ENCODE measurements around the gene SH3TC1. TPM values are rescaled to one million over a fixed set of nuclear protein-coding genes. Genes with fewer than 3 reads are reported as not detected.

The SH3TC1 gene
- total and polyA plus RNA-seq, 9 donors = 1.1 to 34.5 (median 5.4) TPM

- H3K27me3 ChIP-seq = no peaks in the 10 kb centered on the region
- no peaks in the 10 kb centered on the region for H3K9me3 ChIP-seq
- no peaks in the 10 kb centered on the region for H3K4me1 ChIP-seq (ENCODE audit: insufficient read depth)
- H3K4me3 ChIP-seq = no peak overlapping the region
- no peak for DNase-seq
- WGBS, 3 donors = 91 to 97% (median 92%) methylated on average over 6 of the region's 6 CpGs
- TF ChIP-seq EP300 (IDR thresholded peaks at IDR 0.05) = no peak
- TF ChIP-seq, protein P1, sequence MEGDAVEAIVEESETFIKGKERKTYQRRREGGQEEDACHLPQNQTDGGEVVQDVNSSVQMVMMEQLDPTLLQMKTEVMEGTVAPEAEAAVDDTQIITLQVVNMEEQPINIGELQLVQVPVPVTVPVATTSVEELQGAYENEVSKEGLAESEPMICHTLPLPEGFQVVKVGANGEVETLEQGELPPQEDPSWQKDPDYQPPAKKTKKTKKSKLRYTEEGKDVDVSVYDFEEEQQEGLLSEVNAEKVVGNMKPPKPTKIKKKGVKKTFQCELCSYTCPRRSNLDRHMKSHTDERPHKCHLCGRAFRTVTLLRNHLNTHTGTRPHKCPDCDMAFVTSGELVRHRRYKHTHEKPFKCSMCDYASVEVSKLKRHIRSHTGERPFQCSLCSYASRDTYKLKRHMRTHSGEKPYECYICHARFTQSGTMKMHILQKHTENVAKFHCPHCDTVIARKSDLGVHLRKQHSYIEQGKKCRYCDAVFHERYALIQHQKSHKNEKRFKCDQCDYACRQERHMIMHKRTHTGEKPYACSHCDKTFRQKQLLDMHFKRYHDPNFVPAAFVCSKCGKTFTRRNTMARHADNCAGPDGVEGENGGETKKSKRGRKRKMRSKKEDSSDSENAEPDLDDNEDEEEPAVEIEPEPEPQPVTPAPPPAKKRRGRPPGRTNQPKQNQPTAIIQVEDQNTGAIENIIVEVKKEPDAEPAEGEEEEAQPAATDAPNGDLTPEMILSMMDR (IDR thresholded peaks at IDR 0.05) = no peak
- TF ChIP-seq POLR2A (IDR thresholded peaks at IDR 0.05) = no peak
- no peak overlapping the region for H3K27ac ChIP-seq
- H3K36me3 ChIP-seq = no peaks in the 10 kb centered on the region
- intact Hi-C loops (cut with DNase I) = no loop called here
Observed at GRCh38 chr4:8207314-8207713, 8.2 kb downstream of the SH3TC1 start.

DNA sequence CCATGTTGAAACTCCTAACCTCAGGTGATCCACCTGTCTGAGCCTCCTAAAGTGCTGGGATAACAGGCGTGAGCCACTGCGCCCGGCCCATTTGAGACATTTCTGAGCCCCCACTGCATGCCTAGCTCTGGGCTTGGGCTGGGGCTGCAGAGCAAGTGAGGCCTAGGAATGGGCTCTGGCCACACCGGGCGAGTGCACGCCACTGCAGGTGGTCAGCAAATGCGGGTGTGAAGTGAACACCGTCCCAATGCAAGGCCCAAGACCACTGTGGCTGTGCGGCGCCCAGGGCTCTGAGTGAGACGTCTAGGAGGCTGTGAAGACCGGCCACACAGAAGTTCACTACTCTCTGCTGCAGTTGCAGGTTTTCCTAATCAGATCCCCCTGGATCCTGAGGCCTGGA, 9.5 kb downstream of the SH3TC1 start:
- no peaks in the 10 kb centered on the region for H3K4me1 ChIP-seq (ENCODE audit: insufficient read depth)
- 93 to 97% (median 96%) methylated on average over 12 of the region's 12 CpGs for WGBS, 3 donors
- no peaks in the 10 kb centered on the region for H3K27me3 ChIP-seq
- no peak overlapping the region for H3K4me3 ChIP-seq
- no peak overlapping the region for H3K27ac ChIP-seq
- TF ChIP-seq EP300 (IDR thresholded peaks at IDR 0.05) (no peak), POLR2A (IDR thresholded peaks at IDR 0.05) (no peak)
- TF ChIP-seq, protein P1 (IDR thresholded peaks at IDR 0.05) = no peak
- no peaks in the 10 kb centered on the region for H3K9me3 ChIP-seq
- no peaks in the 10 kb centered on the region for H3K36me3 ChIP-seq
- intact Hi-C loops (cut with DNase I) = no loop called here
- DNase-seq = no peak

DNA sequence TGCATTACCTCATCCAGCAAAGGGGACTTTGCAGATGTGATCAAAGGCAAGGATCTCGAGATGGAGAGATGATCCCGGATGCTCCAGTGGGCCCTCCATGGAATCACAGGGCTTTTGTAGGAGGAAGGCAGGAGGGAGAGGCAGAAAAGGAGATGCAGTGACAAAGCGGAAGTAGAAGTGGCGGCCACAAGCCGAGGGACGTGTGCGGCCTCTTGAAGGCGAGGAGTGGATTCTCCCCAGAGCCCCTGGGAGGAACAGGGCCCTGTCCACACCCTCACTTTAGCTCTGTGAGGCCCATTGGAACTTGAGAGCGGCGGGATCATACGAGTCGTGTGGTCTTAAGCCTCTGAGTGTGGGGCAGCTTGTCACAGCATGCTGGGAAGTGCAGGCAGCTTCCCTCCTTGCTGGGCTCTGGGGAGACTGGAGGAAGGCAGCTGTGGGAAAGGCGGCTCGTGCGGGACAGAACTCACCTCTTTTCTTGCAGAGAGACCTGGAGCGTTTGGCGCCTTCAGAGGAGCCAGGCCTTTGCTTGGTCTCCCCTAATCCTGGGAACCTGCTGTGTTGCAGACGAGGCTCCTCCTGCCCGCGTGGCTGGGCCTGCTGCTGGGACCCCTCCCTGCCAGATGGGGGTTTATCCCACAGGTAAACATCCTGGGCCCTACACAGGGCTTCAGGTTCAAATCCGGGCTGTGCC, 10.2 kb downstream of the SH3TC1 start:
- no peak for TF ChIP-seq POLR2A (IDR thresholded peaks at IDR 0.05)
- no peak for TF ChIP-seq EP300 (IDR thresholded peaks at IDR 0.05)
- TF ChIP-seq, protein P1 (IDR thresholded peaks at IDR 0.05) = no peak
- intact Hi-C loops (cut with DNase I) = no loop called here
- Histone ChIP-seq H3K27me3 (no peaks in the 10 kb centered on the region), H3K9me3 (no peaks in the 10 kb centered on the region), H3K36me3 (no peaks in the 10 kb centered on the region), H3K4me1 (ENCODE audit: insufficient read depth) (no peaks in the 10 kb centered on the region), H3K27ac (no peak overlapping the region), H3K4me3 (no peak overlapping the region)
- no peak for DNase-seq
- 92 to 94% (median 92%) methylated on average over 21 of the region's 21 CpGs for WGBS, 3 donors

DNA sequence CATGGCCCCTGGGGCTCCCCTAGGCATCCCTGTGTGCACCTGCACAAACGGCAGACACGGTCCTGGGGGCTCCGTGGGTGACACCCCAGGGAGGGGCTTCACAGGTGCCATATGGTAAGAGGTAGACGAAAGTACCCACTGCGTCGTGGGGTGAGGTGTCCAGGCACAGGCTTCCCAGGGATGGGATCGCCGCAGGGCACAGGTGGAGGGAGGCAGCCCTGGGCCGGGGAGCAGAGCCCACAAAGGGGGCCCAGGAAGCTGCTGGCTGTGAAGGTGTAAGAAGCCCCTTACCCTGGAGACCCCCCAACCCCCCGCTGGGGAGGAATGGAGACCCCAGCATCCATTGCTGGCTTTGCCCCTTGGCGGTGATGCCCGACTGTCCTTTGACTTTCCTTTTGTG, 10.9 kb downstream of the SH3TC1 start:
- no peak for TF ChIP-seq POLR2A (IDR thresholded peaks at IDR 0.05)
- TF ChIP-seq, protein P1 (IDR thresholded peaks at IDR 0.05) = no peak
- no peak for TF ChIP-seq EP300 (IDR thresholded peaks at IDR 0.05)
- intact Hi-C loops (cut with DNase I) = no loop called here
- no peaks in the 10 kb centered on the region for H3K4me1 ChIP-seq (ENCODE audit: insufficient read depth)
- H3K36me3 ChIP-seq = no peaks in the 10 kb centered on the region
- H3K27me3 ChIP-seq = no peaks in the 10 kb centered on the region
- no peak for DNase-seq
- no peak overlapping the region for H3K4me3 ChIP-seq
- 84 to 90% (median 84%) methylated on average over 12 of the region's 12 CpGs for whole genome bisulfite sequencing, 3 donors
- no peak overlapping the region for H3K27ac ChIP-seq
- no peaks in the 10 kb centered on the region for H3K9me3 ChIP-seq
